Measurements from ENCODE around the gene DDR1.
A peak's percentile ranks its signal among the peaks of the same experiment; 100 is the strongest.
"Not testable (repeated sequence)": the region's sequence is repeated elsewhere in the genome, so short reads cannot be mapped to it uniquely, and the experiment has no call there.

Gene DDR1

DNA sequence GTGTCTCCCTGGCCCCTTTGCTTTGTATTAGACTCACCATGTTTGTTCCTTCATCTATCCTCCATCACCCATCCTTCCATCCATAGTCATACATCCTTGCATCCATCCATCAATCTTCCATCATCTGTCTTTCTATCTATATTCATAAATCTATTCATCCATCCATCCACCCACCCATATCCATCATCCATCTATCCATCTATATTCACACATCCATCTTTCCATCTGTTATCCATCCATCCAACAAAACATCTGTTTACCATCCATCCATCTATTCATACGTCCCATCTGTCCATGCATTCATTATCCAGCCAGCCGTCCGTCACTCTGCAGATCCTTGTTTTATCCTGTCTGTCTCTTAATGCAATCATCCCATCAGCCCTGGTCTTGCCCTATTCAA lies 10.6 kb downstream of the DDR1 start:
- no peak for DNase-seq (ENCODE audit: low spot score)

GRCh38 chr6:30895343-30895742 lies 11.0 kb downstream of the DDR1 start:
- no peak for DNase-seq (ENCODE audit: low spot score)

DNA sequence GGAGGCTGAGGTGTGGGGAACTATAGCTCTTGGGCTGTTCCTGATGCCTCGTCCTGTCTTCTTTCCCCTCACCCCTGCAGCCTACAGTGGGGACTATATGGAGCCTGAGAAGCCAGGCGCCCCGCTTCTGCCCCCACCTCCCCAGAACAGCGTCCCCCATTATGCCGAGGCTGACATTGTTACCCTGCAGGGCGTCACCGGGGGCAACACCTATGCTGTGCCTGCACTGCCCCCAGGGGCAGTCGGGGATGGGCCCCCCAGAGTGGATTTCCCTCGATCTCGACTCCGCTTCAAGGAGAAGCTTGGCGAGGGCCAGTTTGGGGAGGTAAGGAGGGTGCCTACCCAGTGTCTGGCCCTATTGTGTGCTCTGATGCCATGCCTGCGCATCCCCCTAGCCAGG lies 12.2 kb downstream of the DDR1 start:
- DNase-seq (ENCODE audit: low spot score), result no peak

DNA sequence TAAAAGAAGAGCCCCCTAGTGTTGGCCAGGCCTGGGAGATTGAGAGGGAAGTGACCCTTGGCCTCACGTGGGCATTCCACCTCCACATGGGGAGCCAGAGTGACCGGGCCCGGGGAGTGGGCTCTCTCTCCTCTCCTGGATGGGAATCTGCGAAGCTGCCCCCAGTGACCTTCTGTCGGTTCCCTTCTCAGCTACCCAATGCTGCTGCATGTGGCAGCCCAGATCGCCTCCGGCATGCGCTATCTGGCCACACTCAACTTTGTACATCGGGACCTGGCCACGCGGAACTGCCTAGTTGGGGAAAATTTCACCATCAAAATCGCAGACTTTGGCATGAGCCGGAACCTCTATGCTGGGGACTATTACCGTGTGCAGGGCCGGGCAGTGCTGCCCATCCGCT lies 13.6 kb downstream of the DDR1 start:
- peak; percentile 18 for DNase-seq (ENCODE audit: low spot score)

GRCh38 chr6:30898750-30899360 lies 14.5 kb downstream of the DDR1 start:
- DNase-seq (ENCODE audit: low spot score), result peak; percentile 16

DNA sequence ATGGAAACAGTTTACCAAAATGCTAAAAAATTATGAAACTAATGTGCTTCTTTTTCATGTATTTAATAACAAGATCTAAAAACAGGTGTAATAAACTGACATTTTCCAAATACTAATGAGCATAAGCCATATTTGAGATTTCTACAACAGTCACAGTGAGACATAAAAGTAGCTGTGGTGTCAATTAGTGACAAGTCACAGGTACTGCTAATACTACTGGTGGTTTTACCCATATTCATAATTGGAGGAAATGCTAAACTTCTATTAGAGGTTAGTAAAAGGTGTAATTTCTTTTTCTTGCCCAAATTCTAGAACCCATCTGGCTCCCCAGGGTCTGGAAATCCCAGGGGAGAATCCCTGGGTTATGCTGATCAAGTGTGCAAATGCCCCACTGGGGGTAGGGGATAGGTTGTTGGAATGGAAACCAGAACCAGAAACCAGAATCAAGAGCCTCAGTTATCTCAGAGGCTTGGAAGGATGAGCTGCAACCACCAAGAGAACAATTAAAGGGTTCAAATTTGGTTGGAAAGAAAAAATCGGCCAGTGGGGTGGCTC lies 16.6 kb downstream of the DDR1 start:
- no peak for DNase-seq (ENCODE audit: low spot score)

DNA sequence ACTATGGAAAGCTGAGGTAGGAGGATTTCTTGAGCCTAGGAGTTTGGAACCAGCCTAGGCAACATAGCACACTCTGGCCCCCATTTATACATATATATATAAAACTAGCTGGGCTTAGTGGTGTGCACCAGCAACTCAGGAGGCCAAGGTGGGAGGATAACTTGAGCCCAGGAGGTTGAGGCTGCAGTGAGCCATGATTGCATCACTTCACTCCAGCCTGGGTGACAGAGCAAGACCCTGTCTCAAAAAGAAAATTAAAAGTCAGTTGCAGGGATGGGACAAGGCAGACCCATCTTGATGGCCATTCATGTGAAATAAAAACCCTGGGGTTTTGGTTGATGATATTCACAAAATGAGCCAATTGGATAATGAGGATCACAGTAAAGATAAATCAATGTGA lies 17.1 kb downstream of the DDR1 start:
- DNase-seq (ENCODE audit: low spot score), result no peak

DNA sequence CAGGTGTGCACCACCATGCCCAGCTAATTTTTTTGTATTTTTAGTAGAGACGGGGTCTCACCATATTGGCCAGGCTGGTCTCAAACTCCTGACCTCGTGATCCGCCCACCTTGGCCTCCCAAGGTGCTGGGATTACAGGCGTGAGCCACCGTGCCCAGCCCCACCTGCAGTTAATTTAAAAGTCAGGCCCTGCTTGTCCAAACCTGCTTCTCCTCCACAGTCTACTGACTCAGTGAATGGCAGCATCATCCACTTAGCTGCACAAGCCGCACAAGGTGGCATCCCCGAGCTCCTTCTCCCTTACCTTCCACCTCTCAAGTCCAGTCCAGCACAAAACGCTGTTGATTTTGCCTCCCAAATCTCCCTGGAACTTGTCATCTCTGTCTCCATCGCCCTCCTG lies 17.9 kb downstream of the DDR1 start:
- DNase-seq (ENCODE audit: low spot score), result not testable (repeated sequence)

- no peak for DNase-seq (ENCODE audit: low spot score)
Observed at GRCh38 chr6:30902709-30903108, 18.4 kb downstream of the DDR1 start.

DNA sequence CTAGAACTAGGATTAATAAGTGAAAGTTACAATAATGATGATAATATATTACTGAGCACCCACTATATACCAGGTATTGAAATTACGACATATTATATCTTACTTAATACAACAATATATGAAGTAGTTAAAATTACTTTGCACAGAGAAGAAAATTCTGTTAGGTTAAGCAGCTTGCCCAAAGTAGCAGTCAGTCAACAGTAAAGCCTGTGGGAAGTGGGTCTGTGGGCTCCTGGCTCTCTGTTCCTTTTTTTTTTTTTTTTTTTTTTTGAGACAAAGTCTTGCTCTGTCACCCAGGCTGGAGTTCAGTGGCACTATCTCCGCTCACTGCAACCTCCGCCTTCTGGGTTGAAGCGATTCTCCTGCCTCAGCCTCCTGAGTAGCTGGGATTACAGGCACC lies 18.9 kb downstream of the DDR1 start:
- no peak for DNase-seq (ENCODE audit: low spot score)

DNA sequence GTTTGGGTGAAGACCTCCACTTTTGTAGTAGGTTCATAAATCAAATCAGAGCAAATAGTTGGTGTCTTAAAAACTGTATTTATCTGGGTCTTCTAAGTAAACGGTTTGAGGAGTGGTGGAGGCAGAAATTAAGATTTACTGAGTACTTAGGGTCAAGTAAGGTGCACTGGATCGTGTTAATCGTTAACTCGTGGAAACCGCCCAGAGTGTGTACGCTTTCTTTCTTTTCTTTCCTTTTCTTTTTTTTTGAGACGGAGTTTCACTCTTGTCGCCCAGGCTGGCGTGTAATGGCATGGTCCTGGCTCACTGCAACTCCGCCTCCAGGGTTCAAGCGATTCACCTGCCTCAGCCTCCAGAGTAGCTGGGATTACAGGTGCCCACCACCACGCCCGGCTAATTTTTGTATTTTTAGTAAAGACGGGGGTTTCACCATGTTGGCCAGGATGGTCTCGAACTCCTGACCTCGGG lies 23.0 kb downstream of the DDR1 start:
- not testable (repeated sequence) for DNase-seq (ENCODE audit: low spot score)

DNA sequence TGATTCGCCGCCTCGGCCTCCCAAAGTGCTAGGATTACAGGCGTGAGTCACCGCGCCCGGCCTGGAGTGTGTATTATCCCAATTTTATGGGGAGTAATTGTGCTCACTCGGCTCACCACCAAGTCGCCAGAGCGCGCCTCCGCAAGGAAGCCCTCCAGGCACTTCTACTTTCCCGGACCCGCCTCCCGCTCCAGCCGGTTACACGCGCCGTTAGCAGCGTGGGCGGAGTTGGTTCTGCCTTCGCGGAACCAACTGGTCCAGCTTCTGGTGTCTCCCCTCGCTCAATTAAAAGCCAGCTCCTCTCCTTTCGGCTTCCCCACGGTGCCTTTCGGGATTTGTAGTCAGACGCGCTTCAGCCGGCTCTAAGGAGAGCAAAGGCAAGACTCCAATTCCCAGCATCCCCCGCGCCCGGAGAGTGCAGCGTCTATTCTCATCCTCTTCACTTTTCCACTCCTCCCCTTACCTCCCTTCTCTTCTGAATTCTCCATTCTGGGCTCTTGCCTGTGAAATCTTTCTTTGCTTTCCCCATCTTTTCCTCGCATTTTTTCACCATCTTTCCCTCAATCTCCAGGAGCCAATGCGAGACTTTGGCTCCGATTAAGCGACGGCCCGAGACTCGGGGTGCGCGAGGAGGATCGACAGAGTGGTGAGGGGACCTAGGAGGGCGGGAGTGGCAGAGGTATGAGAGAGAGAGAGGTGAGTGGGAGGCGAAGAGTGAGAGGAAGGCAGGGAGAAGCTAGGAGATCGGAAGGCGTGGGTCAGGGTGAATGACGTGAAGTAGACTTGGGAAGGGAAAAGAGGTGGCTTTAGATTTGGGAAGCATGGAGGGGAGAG lies 23.7 kb downstream of the DDR1 start, which contains the start of gene GTF2H4:
Gene GTF2H4, plus strand, starts transcription at position 450 of the 834 bp plus-strand sequence.
- peak; percentile 91 for DNase-seq (ENCODE audit: low spot score)

DNA sequence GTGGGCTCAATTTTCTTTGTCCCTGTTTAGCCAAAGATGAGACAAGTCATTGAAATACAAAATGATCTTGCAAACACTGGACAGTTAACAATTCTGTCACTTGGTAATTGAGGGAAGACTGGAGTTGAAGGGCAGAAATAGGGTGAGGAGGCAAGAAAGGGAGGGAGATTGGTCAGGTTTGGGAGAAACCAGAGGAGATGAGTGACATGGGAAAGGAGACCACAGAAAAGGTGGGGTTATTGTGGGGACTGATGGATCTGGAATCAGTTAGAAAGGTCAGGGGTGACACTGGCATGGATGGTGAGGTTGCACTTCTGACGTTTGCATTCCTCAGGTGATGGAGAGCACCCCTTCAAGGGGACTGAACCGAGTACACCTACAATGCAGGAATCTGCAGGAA lies 24.4 kb downstream of the DDR1 start:
- DNase-seq (ENCODE audit: low spot score), result no peak

GRCh38 chr6:30910473-30910872 lies 26.2 kb downstream of the DDR1 start:
- not testable (repeated sequence) for DNase-seq (ENCODE audit: low spot score)

GRCh38 chr6:30912746-30913520 lies 28.6 kb downstream of the DDR1 start:
- DNase-seq (ENCODE audit: low spot score), result no peak

- DNase-seq (ENCODE audit: low spot score), result no peak
Observed at GRCh38 chr6:30913721-30914075, 29.4 kb downstream of the DDR1 start.

DNA sequence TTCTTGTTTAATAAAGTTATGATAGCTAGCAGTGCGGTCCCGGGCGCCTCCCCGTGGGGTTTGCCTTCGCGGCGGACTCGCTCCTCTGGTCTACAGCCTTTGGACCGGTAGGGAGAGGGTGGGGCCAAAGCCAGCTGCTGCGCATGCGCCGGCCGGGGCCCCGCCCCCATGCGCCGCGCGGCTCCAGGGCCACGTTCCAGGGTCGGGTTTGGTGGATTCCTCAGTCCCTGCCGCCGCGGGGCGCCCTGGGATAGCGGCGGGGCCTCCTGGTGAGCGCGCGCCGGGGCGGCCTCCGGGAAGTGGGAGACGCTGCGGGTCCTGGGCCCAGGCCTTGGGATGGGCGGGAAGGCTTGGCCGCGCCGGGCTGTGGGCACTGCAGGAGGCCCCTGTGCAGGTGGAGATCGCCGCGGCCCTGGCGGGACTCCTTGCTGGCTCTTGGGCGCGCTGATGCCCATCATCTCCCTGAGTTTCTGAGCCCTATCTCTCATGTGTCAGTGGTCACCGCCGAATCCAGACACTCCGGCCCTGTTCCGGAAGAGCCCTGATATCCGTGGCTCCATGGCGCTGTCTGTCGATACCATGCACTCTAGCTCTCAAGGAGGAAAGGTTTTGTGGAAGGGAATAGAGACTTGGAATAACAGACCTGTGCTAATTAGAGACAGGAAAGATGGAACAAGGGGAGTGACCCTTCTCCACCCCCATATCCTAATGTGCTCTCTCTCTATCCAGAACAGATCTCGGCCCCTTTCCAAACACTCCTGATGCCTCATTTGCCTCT lies 29.9 kb downstream of the DDR1 start, which contains the start of gene VARS2:
Gene VARS2, plus strand, starts transcription at position 163 of the 778 bp plus-strand sequence. Its CDS starts 599 bp downstream, at position 762.
- peak; percentile 99 for DNase-seq (ENCODE audit: low spot score)

- DNase-seq (ENCODE audit: low spot score), result no peak
Observed at GRCh38 chr6:30914854-30915590, 30.7 kb downstream of the DDR1 start.

DNA sequence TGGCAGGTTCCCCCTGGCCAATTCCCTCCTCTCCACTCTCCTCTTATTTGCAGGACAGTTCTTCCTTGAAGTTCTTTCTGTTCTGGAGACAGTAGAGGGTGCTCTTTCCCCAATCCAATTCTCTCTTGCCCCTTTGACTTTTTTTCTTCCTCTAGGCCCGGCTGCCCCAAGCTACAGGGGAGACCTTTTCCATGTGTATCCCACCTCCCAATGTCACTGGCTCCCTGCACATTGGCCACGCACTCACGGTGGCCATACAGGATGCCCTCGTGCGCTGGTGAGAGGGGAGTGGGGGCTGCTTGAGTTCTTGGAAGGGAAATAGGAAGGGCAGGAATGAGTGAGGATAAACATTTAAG lies 31.2 kb downstream of the DDR1 start:
- DNase-seq (ENCODE audit: low spot score), result peak; percentile 76

DNA sequence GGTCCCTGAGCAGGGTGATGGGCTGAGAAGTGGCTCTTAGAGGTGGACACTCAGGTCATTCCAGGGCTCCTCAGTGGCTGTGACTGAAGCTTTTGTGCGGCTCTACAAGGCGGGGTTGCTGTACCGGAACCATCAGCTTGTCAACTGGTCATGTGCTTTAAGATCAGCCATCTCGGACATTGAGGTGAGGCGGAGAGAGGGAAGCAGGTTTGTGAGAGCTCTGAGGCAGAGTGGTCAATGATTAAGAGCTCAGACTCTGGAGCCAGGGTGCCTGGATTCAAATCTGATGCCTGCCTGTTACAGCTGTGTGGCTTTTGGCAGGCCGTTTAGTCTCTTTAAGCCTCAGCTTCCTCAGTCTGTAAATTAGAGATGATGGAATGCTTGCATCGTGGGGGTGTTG lies 32.7 kb downstream of the DDR1 start:
- DNase-seq (ENCODE audit: low spot score), result no peak

DNA sequence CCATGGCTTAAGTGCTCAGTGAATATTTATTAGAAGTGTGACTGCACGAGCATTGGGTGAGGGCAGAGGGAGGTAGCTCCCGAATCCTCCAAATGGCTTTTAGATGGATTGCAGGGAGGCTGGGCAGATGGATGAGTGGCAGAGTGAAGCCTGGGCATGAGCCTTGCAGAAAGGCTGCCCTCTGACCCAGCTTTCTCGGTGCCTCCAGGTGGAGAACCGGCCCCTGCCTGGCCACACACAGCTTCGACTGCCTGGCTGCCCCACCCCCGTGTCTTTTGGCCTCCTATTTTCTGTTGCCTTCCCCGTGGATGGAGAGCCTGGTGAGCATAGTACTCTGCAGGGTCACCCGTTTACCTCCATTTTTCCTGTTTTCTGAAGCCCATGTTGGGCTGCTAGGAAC lies 33.2 kb downstream of the DDR1 start:
- DNase-seq (ENCODE audit: low spot score), result no peak

All from D341Med (cell line).